GM04504 (cell line): ENCODE data around the gene EXOSC1.
A peak's percentile ranks its signal among the peaks of the same experiment; 100 is the strongest.
"Not testable (repeated sequence)": the region's sequence is repeated elsewhere in the genome, so short reads cannot be mapped to it uniquely, and the experiment has no call there.

Experiments used
- DNase-seq: peaks from one replicate; pipeline ENCODE4 v3.0.0-alpha.2; 2012; ENCODE audit warnings: low read depth

EXOSC1 gene

GRCh38 chr10:97407952-97408248 is 37.9 kb downstream of the EXOSC1 start:
- DNase-seq = no peak

DNA sequence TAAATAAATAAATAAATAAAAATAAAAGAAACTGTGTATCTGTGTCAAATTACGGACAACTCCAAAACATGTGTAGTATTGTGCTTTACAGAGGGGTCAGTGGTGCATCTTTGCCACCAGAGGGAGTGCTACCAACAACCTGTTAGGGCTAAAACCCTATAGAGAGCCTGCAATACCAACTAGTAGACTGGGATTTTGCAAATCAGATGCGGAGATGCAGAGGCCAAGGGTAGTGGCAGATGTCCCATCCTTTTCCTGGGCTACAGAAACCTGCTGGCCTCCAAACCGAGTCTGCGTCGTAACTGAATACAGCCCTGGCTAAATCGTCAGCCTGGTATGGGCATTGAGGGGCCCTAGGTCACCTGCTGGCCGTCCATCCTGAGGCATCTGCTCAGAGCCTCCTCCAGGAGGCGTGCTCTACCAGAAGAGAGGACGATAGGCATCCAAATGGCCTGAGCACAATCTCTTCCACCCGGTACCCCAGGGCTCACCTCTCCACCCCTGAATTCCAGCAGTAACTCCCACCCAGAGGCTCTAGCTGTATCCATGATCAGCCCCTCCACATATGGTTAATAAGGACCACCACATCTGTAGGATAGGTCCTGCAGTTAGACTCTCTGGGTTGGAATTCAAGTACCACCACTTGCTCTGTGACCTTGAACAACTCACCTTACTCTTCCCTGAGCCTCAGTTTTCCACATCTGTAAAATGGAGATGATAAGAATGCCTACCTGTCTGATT is 38.4 kb downstream of the EXOSC1 start:
- DNase-seq = peak; percentile 67

DNA sequence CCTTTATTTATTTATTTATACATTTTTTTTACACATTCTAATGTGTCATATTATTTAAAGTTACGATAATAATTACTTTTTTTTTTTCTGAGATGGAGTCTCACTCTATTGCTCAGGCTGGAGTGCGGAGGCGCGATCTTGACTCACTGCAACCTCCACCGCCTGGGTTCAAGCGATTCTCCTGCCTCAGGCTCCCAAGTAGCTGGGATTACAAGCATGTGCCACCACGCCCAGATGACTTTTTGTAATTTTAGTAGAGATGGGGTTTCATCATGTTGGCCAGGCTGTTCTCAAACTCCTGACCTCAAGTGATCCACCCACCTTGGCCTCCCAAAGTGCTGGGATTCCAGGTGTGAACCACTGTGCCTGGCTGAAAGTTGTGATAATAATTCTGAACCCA is 39.3 kb downstream of the EXOSC1 start:
- DNase-seq = not testable (repeated sequence)

GRCh38 chr10:97406064-97406463 is 39.7 kb downstream of the EXOSC1 start:
- DNase-seq = no peak

GRCh38 chr10:97404044-97404443 is 41.8 kb downstream of the EXOSC1 start:
- no peak for DNase-seq

- DNase-seq = no peak
Observed at GRCh38 chr10:97401455-97401919, 44.3 kb downstream of the EXOSC1 start.

DNA sequence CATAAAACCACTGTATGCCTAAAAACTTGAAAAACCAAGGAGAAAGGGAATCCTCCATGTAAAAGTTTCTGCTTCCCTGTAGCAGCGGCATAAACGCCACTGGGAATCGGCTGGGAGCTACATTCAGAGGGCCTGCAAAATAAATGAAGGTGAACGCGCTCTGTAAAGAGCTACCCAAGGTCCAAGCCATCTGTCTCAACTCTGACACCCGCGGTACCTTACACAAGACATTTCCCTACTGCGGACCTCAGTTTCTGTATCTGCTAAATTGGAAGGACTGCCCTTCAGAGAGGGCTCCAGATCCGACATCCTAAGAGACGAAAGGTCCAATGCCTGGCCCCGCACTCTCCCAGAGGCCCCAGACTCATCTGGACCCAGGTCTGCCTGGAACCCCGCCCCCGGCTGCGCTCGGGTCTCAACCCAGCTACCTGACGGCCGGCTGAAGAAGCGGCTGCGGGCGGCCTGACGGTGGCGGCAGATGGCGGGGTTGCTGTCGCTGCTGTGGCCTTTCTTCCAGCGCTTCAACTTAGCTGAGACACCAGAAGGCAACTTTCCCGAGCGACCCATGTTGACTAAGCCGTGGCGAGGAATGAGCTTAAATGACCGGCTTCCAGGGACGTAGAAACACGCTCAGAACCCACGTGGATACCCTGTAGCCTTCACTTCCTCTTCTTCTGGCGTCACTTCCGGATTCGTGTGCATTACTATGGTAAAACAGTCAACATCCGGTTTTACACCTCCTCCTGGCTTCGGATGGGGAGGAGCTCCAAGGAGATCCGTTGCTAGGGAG is 44.9 kb downstream of the EXOSC1 start, which contains the start of gene RRP12:
TSS of gene RRP12 (minus strand) at position 676 of the 790 bp plus-strand sequence. CDS start at position 567, 109 bp downstream.
- peak; percentile 96 for DNase-seq

GRCh38 chr10:97399843-97400545 is 45.8 kb downstream of the EXOSC1 start:
- peak; percentile 51 for DNase-seq

DNA sequence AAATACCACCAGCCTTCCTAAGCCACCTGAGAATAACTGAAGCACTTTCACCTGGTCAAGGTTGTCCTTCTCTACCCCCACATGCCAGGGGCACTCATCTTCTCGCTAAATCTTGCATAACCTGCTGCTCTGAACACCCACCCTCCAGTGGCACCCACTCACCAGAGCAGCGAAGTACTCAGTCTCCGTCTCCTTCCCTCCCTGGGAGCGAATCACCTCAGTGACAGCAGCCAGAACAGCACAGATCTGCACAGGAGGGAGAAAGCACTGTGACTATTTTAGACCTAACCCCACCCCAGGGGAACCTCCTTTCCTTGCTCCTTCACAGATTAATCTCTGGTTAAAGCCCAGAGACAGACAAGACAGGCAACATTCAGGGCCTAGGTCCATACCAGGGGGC is 49.8 kb downstream of the EXOSC1 start:
- no peak for DNase-seq

DNA sequence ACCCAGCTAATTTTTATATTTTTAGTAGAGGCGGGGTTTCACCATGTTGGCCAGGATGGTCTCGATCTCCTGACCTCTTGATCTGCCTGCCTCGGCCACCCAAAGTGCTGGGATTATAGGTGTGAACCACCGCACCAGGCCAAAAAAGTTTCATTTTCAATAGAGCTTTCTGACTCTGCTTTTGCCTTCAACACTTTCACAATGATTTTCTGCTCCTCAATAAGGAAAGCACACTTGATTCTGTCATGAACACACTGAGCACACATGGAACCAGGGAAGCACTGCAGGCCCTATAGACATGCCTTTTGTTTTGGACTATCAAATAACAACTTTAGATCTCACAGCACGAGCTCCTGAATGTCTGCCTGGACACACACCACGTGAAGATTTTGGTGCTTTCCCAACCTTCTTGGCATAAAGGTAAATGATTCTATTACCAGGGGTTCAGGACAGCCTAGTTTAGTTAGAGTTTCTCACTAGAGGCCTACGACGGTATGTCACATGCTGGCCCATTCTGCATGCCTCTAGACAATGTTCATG is 52.7 kb downstream of the EXOSC1 start:
- DNase-seq = no peak

GRCh38 chr10:97390091-97390490 is 55.7 kb downstream of the EXOSC1 start:
- no peak for DNase-seq

DNA sequence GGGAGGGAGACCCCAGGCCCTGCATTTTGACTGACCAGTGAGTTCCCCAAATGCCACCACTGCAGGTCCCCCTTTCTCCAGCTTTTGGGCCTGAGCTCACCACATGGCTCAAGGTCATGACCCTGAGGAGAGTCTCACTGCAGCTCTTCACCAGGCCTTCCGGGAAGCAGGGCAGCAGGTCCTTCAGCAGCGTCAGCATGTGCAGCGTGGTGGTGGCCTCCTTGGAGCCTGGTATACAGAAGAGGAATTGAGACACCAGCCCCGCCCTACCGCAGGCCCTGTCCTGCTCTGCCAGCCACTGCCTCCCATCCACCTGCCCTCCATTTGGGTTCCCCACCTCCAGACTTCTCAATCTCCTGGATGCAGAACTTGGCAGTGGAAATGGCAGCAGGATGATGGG is 57.7 kb downstream of the EXOSC1 start:
- DNase-seq = no peak
